ENCODE measurements around the gene BPIFB4.
"Not testable (repeated sequence)": the region's sequence is repeated elsewhere in the genome, so short reads cannot be mapped to it uniquely, and the experiment has no call there.

Gene BPIFB4

DNA sequence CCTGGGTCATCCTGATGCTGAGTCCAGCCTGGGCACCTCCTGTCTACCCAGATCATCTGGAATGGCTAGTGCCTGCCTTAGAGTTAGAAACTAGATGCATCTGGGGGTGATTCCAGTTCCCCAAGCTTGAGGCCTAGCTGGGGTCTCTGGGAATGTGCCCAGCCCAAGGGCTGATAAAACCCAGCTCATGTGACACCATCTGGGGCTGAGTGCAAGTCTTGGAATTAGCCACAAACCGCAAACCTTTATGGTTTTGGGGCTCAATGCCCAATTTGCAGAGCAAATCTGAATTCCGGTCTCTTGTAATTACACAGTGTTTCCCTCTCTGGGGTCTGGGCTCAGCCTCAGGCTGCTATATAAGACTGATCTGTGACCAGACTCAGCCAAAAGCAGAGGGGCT lies at the start of gene BPIFB4:
Gene BPIFB4 (plus strand): TSS at position 385 of the 400 bp plus-strand sequence. CDS start 1,884 bp downstream, outside the sequence.
- no peak for DNase-seq

DNA sequence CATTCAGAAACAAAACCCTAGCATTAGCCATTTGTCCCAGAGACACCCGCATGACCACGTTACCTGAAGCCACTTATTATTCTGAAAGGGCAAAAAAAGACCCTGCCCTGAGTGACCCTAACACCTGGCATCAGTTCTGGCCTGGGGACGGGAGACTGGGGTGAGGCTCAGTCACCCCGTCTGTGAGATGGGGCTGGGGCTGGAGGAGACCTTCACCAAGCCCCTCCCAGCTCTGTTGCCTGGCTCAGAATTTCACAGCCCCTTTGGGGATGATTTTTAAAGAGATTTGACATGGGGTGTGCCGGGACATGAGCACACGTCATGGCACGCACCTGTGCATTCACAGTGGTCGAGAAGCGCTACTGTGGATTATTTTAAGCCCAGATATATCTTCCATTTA lies 49.4 kb upstream of the BPIFB4 start:
- DNase-seq = no peak

DNA sequence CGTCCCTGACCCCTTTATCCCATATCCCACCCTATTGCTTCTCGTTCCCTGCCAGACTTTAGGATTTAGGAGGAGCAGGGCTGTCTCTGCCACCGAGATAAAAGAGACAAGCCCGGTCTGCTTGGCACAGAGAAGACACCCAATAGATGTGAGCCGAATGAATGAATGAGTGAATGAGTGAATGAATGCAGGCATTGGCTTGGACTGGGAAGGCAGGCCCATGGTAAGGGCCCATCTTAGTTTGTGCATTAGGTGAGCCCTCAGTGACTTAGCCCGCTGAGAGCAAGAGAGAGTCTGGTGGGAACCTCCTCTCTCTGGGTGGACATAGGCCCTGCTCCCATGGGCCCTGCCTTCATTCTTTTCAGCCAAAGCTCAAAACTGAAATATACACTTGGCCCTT lies 48.9 kb upstream of the BPIFB4 start:
- no peak for DNase-seq

DNA sequence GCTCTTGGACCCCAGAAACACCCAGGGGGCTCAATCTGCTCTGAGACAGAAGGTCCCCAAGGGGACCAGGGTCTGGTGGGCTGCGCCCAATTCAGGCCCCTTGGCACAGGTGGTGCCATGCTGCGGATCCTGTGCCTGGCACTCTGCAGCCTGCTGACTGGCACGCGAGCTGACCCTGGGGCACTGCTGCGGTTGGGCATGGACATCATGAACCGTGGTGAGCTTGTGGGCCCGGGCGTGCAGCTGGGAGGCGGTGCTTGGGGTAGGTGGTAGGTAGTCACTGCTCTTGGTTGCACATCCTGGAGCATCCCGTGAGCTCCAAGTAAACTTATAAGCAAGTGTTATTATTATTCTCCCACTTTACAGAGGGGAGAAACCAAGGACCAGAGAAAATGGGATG lies 47.9 kb upstream of the BPIFB4 start, which contains the start of gene BPIFB6:
Gene BPIFB6 (plus strand): TSS at position 118 of the 400 bp plus-strand sequence. CDS start 0 bp downstream, at position 118.
- no peak for DNase-seq

DNA sequence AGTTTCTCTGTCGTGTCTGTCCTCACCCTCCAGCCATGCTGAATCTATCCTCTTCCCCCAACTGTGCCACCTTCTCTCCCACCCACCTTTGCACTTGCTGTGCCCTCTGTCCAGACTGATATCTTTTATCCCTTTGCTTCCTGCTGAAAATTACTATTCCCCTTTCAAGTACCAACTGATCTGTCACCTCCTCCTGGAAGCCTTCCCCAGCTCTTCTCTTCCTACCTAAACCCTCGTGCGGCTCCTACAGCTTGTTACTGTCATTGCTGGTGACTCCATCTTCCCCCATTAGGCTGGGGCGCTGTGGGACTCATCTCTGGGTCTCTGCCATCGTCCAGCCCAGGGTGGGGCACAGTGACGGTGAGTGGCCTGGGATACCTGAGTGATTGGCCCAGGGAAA lies 46.9 kb upstream of the BPIFB4 start:
- no peak for DNase-seq

DNA sequence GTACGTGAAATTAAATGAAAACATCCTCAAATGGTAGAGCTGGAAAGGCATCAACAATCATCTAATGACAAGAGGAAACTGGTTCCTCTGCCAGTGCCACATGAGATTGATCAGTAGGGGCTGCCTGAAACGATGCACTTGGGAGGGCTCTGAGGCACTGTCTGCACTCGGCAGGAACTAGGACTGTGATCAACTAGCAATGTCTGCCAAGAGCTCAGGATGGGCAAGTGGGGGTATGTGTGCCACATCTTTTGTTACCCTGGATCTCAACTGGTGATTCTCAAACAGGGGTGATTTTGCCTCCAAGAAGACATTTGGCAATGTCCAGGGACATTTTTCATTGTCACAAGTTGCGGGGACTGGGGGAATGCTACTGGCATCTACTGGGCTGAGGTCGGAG lies 46.1 kb upstream of the BPIFB4 start:
- DNase-seq = no peak

DNA sequence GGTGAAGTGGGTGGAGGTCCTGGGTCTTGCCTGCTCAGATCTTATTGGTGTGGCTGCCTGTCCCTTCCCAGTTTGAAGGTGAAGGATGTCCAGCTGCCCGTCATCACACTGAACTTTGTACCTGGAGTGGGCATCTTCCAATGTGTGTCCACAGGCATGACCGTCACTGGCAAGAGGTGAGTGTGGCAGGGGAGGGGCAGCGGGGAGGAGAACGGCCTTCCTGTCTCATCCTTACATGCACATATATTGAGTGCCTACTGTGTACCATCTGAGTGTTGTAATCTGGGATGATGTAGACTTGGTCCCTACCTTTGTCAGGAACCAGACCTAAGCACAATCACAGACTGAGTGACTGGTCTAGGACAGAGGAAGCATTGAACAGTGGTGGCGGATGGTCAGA lies 45.3 kb upstream of the BPIFB4 start:
- DNase-seq = no peak

DNA sequence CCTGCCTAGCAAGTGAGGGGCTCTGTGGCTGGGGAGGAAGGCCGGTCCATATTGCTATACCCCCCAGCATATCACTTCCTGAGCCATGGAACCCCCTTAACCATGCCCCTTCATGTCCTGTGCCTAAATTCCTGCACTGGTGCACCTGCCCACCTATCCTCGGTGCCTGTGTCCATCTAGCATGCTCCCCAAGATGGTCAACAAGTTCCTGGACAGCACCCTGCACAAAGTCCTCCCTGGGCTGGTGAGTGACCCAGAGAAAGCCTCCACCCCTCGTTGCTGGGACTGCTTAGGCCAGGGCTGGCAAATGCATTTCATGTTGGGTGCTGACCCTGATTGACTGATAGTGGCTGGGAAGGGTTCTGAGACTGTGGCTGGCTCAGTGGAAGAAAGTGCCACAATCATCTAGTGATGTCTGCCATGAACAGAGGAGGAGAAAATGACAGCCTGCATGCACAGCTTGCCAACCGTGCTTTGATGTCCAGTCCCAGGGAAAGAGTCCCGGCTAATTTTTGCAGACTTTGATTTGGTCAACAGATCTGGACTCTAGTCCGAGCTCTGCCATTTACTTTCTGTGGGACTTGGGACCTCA lies 44.4 kb upstream of the BPIFB4 start:
- DNase-seq = no peak

DNA sequence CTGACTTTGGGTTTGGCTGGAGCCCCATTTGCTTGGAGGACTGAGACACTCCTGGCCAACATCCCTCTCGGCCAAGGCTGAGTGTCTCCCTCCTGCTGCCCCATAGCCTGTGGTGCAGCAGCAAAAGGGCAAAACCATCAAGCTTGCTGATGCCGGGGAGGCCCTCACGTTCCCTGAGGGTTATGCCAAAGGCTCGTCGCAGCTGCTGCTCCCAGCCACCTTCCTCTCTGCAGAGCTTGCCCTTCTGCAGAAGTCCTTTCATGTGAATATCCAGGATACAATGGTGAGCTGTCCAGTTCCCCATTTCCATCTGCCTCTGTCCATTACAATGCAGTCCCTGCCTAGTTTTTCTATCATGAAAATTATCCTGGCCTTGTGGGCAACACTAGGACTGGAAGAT lies 42.0 kb upstream of the BPIFB4 start:
- DNase-seq = no peak

DNA sequence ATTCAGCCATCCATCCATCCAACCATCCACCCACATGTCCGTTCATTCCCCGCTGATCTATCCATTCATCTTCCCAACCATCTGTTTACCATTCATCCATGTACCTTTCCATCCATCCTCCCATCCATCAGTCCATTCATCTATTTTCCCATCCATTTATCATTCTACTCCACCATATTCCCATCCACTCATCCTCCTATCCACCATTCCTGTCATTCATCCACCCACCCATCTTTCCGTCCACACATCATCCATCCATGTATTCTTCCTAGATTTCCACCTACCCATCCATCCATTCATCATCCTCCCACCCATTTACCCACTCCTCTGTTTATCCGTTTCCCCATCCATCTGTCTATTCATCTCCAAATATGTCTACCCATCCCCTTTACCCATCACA lies 41.2 kb upstream of the BPIFB4 start:
- DNase-seq = no peak

DNA sequence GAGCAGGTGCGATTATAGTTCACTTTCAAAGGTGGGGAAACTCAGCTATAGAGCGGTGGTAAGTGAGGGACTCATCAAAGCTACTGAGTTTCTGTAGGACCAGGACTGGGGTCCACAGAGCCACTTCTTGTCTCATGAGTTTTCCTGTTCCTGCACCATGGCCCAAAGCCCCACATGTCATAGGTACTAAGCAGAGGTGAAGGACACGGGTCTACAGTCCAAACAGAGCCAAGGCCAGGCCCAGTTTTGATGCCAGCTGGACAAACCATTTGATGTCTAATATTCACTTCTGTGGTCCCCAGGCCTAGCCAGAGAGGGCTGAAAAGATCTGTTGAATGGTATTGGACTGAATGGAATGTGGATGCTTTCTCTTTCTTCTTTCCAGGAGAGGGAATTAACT lies 37.0 kb upstream of the BPIFB4 start:
- no peak for DNase-seq

DNA sequence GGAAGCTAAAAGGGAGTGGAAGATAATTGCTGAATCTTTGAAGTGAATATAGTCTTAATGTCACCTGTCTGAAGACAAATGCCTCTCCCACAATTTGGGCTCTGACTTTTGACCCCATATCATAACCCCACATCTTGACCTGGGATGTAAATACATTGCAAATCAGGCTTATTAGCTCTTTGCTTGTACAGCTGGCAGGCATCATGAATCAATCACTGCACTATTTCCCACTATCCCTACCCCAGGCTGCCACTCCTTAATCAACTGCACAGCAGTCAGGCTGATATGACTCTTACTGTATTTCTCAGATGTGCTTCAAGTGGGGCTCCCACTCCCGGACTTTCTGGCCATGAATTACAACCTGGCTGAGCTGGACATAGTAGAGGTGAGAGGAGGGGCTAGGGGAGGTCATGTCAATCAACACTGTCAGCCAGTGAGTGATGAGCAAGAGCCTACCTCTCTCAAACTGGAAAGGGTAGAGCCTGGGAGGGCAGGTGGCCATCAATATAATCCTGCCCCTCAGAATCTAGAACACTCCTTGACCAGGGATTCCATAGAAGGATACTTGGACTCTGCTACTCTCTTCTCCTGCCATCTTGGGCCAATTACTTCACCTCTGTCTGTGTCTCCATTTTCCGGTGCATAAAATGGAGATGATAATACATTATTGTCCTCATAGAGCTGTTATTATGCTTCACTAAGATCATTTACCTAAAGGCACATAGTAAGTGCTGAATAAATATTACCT lies 36.3 kb upstream of the BPIFB4 start:
- no peak for DNase-seq

DNA sequence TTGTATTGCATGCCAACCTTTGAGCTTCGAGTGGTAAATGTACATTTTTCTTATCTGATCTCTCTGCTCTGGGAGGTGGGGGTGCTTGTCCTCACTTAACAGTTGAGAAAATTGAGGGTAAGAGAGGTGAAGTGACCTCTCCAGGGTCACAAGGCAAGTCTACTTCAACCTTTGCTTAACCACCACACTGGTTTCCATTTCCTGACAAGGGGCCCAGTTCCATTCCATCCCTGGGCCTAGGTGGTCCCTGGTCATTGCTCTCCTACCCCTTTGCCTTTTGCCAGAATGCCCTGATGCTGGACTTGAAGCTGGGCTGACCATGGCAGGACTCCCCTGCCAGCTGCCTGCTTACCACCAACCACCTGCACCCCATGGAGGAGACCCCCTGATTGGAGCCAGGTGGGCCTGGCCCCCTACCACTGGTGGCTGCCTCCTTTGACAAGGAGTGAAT lies 35.7 kb upstream of the BPIFB4 start:
- DNase-seq = no peak

DNA sequence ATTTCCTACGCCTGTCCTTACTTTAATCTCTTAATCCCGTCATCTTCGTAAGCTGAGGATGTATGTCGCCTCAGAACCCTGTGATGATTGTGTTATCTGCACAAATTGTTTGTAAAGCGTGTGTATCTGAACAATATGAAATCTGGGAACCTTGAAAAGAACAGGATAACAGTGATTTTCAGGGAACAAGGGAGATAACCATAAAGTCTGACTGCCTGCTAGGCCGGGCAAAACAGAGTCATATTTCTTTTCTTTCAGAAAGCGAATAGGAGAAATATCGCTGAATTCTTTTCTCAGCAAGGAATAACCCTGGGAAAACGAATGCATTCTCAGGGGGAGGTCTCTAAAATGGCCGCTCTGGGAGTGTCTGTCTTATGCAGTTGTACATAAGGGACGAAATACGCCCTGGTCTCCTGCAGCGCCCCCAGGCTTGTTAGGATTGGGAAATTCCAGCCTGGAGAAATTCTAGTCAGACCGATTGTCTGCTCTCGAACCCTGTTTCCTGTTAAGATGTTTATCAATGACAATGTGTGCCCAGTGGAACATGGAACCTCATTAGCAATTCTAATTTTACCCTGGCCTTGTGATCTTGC lies 34.2 kb upstream of the BPIFB4 start:
- not testable (repeated sequence) for DNase-seq

DNA sequence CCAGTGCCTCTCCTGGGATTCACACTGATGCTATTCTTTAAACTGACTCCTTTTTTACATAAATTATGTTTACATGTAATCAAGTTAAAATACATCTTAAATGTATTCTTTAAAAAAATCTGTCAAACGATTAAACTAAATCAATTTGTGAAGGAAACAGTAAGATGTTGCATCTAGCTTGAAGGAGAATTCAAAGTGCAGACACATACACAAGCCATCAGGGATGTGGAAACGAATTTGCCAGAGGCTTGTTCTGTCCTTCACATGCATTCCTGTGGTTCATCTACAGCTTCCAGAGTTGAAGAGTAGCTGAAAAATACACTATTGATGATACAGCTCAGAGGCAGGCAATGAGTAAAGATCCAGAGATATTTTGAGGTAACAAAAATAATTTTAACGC lies 33.0 kb upstream of the BPIFB4 start:
- DNase-seq = no peak

DNA sequence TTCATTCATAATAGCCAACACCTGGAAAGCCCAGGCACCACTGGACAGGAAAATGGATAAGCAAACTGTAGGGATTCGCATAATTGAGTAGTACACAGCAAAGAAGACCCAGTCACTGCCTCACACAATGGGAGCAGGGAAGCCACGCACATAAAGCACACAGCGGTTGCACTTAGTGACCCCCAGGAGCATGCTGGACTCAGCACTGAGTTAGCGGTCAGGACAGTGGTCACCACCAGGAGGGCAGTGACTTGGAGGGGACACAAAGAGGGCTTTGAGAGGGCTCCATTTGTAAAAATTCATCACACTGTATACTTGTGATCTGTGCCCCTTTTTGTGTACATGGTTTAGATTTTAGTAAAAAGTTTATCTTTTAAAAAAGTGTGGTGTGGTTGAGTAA lies 28.1 kb upstream of the BPIFB4 start:
- DNase-seq = no peak

DNA sequence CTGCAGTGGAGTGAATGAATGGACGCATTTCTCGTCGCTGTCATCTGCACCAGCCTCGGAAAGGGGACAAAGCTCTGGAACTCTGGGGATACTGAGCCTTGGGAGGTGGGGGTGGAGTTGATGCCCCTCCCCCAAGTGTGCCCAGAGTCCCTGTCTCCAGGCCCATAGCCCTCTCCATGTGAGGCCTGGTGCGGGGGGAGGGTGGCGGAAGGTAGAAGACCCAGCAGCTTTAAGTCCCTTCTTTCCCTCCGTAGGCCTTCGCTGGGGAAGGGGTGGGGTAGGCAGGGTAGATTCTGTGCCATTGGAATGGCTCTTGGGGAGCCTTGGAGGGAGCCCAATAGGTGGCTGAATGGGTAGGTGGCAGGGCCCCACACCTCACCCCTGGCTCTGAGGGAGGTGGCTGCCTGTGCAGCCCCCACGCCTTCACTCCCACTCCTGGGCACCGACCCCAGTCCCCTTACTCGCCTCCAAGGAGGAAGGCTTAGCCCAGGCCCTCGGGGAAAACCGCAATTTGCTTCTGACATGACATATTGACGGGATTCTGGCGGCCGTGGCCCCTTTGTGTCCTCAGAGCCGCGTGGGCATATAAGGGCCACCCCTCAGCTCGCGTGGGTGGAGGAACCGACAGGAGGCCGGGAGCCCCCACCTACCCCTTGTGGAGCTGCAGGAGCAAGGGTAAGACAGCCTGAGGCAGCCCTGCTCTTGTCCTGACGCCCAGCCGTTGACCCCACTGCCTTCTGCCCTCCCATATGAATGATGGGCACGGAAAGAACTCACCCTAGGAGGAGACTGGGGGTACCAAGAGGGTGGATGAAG lies 25.9 kb upstream of the BPIFB4 start, which contains the start of gene BPIFB3:
Gene BPIFB3 (plus strand): TSS at position 613 of the 816 bp plus-strand sequence. CDS start 1,533 bp downstream, outside the sequence.
- no peak for DNase-seq

DNA sequence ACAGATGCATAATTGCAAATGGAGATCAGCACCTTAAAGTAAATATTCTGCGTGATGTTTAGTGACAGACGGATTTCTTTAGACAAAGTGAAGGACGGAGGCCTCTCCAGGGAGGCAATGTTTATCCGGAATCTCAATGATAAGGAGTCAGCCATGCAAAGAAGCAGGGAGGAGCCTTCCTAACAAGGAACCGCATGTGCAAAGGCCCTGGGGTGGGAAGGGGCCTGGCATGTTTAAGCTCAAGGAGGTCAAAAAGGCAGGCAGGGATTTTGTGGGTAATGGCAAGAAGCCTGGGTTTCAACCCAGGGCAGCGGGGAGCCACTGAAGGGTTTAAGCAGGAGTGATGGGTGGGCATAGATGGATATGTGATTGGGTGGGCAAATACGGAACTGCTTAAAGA lies 25.1 kb upstream of the BPIFB4 start:
- no peak for DNase-seq

DNA sequence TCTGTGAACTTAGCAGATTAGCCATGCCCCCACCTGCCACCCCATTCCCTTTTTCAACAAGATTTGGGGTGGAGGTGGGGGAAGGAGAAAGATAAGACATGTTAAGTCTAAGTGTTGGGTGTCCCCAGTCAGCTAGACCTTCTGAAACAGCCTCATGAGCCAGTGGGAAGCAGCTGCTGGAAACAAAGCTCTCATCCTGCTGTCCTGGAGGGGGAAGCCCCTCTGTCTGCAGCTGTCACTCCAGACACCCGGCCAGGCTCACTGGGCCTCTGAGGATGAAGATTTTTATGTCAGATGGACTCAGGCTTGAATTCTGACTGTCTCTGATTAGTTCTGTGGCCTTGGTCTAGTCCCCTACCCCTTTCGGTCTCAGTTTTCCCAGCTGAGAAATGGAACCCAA lies 24.7 kb upstream of the BPIFB4 start:
- DNase-seq = no peak

DNA sequence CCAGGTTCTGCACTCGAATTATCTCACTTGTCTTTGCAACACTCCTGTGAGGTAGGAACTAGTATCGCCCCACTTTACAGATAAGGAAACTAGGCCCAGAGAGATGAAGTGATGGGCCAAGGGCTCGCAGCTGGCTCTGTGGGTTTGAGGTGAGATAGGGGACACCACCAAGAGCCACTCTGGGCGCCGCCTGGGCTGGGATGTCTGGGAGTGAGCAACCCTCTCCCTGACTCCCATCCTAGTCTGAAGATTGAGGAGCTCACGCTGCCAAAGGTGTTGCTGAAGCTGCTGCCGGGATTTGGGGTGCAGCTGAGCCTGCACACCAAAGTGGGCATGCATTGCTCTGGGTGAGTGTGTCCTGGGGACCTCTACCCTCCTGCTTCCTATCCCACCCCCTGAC lies 20.3 kb upstream of the BPIFB4 start:
- no peak for DNase-seq

DNA sequence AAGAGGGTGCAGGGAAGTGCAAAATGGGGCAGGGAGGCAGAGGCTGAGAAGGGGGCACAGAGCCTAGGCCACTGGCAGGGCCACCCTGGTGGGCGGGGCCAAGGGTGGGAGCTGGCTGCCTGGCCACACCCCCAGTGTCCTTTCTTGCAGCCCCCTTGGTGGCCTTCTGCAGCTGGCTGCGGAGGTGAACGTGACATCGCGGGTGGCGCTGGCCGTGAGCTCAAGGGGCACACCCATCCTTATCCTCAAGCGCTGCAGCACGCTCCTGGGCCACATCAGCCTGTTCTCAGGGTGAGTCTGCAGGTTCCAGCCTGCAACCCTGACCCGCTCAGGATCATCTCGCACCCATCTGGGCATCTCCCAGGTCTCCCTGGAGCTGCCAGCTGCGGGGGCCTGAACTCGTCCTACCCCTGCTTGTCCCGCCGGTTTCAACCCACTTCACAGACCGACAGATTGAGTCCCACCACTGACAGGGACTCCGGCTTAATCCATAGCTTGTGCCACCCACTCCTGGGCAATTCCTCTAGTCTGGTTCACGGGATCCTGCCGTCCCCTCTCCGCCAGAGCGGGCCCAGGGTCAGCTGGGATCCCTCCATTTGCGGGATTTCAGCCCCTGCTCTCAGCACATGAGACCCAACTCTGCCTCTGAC lies 19.6 kb upstream of the BPIFB4 start:
- DNase-seq = no peak

DNA sequence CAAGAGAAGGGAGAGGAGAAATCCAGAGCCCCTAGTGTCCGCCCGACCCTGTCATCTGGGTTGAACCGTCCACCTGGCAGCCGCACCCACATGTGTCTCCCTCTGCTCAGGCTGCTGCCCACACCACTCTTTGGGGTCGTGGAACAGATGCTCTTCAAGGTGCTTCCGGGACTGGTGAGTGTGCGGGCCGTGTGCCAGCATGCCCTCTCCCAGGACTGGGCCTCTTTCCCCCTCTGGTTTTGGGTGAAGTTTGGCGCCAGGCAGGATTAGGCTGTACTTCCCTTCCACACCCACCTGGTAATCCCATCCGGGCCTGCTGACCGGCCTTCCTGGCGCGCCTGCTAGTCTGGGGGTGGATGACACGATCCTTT lies 17.8 kb upstream of the BPIFB4 start:
- no peak for DNase-seq

Measured in CD4-positive, alpha-beta T cell treated with Interleukin-21 for 1 hour (primary cell).